ENCODE measurements around the gene DLK1.

DLK1 gene

DNA sequence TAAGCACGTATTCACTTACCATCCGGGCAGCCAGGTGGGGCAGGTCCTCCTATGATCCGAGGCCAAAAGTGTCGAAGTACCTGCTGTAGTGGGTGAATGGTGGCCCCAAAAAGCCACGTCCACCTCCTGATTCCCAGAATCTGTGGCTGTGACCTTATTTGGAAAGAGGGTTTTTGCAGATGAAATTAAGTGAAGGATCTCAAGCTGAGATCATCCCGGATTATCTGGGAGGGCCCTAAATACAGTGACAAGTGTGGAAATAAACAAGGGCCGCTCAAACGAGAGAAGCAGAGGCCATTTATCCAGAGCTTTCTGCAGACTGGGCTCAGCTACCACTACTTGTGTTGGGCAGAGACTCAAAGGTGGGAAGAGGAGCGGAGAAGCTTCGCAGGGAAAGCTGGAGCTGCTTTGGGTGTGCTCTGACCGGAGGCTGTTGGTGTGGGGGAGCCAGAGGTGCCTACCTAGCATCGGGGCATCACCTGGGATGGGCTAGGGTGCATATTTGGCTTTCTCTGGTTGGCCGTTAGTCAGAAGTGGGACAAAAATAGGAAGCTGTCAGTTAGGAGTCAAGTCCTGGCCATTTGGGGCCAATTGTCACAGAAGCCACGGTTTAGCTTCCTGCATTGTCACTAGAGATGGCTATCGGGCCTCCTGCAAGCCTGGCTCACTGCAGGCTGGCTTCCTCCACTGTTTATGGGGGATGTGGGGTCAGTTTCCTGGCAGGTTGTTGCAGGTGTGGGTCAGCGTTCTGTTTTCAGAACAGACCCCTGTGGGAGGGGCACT, 27.8 kb upstream of the DLK1 start:
- H3K27ac ChIP-seq = no peak overlapping the region

DNA sequence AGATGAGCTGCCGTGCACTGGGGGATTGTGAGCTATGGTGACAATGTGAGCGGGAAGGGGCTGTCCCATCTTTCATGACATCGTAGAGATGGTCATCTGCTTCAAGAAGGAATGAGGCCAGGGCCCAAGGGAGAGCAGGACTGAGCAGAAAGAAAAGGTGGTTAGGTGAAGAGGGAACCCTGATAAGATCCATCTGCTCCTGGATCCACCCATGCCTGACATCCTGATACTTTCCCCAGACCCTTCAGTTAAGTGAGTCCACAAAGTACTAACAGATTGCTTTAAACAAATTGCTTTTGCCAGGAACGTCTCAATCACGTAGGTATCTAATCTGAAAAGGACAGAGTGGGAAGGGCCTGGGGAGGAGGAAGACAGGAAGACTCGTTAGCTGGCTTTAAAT, 25.4 kb upstream of the DLK1 start:
- TF ChIP-seq ZFX (IDR thresholded peaks at IDR 0.05; ENCODE audit: borderline replicate concordance) = no peak
- TF ChIP-seq, protein P1, sequence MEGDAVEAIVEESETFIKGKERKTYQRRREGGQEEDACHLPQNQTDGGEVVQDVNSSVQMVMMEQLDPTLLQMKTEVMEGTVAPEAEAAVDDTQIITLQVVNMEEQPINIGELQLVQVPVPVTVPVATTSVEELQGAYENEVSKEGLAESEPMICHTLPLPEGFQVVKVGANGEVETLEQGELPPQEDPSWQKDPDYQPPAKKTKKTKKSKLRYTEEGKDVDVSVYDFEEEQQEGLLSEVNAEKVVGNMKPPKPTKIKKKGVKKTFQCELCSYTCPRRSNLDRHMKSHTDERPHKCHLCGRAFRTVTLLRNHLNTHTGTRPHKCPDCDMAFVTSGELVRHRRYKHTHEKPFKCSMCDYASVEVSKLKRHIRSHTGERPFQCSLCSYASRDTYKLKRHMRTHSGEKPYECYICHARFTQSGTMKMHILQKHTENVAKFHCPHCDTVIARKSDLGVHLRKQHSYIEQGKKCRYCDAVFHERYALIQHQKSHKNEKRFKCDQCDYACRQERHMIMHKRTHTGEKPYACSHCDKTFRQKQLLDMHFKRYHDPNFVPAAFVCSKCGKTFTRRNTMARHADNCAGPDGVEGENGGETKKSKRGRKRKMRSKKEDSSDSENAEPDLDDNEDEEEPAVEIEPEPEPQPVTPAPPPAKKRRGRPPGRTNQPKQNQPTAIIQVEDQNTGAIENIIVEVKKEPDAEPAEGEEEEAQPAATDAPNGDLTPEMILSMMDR (IDR thresholded peaks at IDR 0.05) = no peak
- H3K27ac ChIP-seq = no peak overlapping the region

More for the DNA sequence above, 27.8 kb upstream of the DLK1 start:
- TF ChIP-seq ZFX (IDR thresholded peaks at IDR 0.05; ENCODE audit: borderline replicate concordance) = no peak
- TF ChIP-seq, protein P1 (IDR thresholded peaks at IDR 0.05) = no peak

DNA sequence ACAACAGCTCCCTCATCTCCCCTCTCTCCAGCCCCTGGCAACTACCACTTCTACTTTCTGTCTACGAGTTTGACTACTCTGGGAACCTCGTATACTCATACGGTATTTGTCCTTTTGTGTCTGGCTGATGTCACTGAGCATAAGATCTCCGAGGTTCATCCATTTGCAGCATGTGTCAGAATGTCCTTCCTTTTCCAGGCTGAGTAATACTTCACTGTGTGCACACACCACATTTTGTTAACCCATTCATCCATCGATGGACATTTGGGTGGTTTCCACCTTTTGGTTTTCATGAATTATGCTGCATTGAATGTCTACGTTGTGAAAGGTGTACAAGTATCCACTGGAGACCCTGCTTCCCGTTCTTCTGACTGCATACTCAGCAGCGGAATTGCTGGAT, 24.1 kb upstream of the DLK1 start:
- H3K27ac ChIP-seq = no peak overlapping the region
- TF ChIP-seq, protein P1 (IDR thresholded peaks at IDR 0.05) = no peak

DNA sequence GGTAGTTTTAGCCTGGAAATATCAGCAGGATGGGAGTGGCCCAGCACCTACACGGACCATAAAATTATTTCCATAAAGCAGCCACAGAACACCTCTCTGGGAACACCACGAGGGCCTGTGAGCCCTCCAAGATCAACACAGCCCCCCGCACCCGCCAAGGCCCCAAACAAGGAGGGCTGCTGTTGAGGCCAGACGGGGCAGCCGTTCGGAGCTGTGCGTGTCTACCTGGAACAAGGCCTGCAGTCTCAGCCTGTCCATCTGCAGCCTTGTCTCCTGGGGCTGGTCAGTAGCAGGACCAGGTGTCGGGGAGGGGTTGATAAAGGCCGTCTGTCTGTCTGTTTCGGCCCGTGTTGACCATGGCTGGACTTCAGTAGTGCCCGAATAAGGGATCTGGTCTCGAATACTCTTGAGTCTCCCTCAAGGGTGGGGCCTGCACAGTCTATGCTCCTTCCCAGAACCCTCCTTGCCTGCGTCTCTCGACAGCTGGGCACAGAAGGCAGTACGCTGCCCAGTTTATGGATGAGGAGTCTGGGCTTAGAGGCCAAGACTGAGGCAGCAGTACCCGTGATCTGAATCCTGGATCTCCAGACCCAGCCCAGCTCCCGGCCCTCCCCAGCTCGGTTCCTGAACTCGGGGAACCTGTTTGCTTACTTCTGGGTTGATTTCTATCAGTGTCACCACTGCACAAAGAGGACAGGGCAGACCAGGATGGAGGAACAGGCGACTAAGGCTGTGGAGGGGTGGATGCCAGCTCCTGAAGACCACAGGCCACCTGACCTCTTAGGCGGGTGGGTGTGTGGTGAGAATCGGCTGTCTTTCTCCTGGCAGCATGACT, 23.1 kb upstream of the DLK1 start:
- TF ChIP-seq ZFX (IDR thresholded peaks at IDR 0.05; ENCODE audit: borderline replicate concordance) = no peak
- TF ChIP-seq, protein P1 (IDR thresholded peaks at IDR 0.05) = no peak
- no peak overlapping the region for H3K27ac ChIP-seq

- TF ChIP-seq, protein P1 (IDR thresholded peaks at IDR 0.05) = no peak
- no peak overlapping the region for H3K27ac ChIP-seq
Observed at GRCh38 chr14:100706200-100706599, 20.5 kb upstream of the DLK1 start.

- TF ChIP-seq, protein P1 (IDR thresholded peaks at IDR 0.05) = no peak
- TF ChIP-seq ZFX (IDR thresholded peaks at IDR 0.05; ENCODE audit: borderline replicate concordance) = no peak
Observed at GRCh38 chr14:100706860-100707259, 19.8 kb upstream of the DLK1 start.

More at GRCh38 chr14:100706860-100707259, 19.8 kb upstream of the DLK1 start:
- no peak overlapping the region for H3K27ac ChIP-seq
